ENCODE results near the gene ID4.

The ID4 gene

DNA sequence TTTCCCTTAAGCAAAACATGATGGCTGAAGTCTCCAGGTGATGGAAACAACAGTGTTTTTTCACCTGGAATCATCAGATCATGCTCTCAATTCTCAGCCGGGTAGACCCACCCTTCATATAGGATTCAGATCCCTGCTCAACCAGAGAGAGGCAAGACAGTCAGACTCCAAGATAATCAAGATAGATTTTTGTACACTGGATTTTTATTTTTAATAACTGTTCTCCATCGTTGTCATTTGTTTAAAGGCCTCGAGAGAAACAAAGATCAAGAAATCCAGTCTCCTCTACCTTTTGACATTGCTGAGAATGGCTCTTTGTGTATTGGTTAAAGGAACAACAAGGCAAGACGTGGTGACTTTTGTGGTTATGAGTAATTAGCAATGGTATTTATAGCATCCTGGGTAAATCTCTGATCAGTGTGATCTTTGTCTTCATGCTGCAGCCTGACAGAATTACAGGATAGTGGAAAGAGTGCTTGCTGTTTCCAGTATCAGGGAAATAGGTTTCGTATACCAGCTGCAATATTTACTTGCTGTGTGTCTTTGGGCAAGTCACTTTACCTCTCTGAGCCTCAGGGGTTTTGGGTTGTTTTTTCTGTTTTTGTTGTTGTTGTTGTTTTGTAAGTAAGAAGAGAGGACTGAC, 29.9 kb downstream of the ID4 start:
- Histone ChIP-seq H4K20me1 (ENCODE audit: insufficient read depth, low read length) (no peaks in the 10 kb centered on the region), H3K36me3 (ENCODE audit: insufficient read depth, low read length) (no peaks in the 10 kb centered on the region), H3K9ac (ENCODE audit: low read depth, low read length) (no peak overlapping the region), H3K4me3 (ENCODE audit: low read depth in 1 of 2, low read length in 2 of 2) (no peak overlapping the region), H3K27ac (ENCODE audit: low read length) (no peak overlapping the region), H3K27me3 (ENCODE audit: insufficient read depth, low read length, poor library complexity) (no peaks in the 10 kb centered on the region), H3K4me2 (ENCODE audit: insufficient read depth, low read length) (no peak overlapping the region), H3K9me3 (ENCODE audit: insufficient read depth, low read length, severe bottlenecking) (no peaks in the 10 kb centered on the region), H2AFZ (ENCODE audit: low read depth, low read length) (no peak overlapping the region), H3K79me2 (ENCODE audit: insufficient read depth, low read length) (no peaks in the 10 kb centered on the region), H3K4me1 (ENCODE audit: insufficient read depth, low read length) (no peaks in the 10 kb centered on the region)
- no peak for TF ChIP-seq EZH2 (IDR thresholded peaks at IDR 0.05; ENCODE audit: borderline replicate concordance, low read depth, low read length, severe bottlenecking)
- no peak for TF ChIP-seq CTCF (IDR thresholded peaks at IDR 0.05; ENCODE audit: borderline replicate concordance, extremely low read depth, low read length, poor library complexity, severe bottlenecking)
- no peak for ATAC-seq (ENCODE audit: insufficient read depth, low read depth)
- no peak for DNase-seq

GRCh38 chr6:19869464-19869863, 32.3 kb downstream of the ID4 start:
- no peak overlapping the region for H3K9ac ChIP-seq (ENCODE audit: low read depth, low read length)
- no peak overlapping the region for H3K4me3 ChIP-seq (ENCODE audit: low read depth in 1 of 2, low read length in 2 of 2)
- no peaks in the 10 kb centered on the region for H3K27me3 ChIP-seq (ENCODE audit: insufficient read depth, low read length, poor library complexity)
- no peak overlapping the region for H3K27ac ChIP-seq (ENCODE audit: low read length)
- no peaks in the 10 kb centered on the region for H3K36me3 ChIP-seq (ENCODE audit: insufficient read depth, low read length)
- no peak overlapping the region for H2AFZ ChIP-seq (ENCODE audit: low read depth, low read length)
- DNase-seq, result no peak
- H4K20me1 ChIP-seq (ENCODE audit: insufficient read depth, low read length), result no peaks in the 10 kb centered on the region
- no peaks in the 10 kb centered on the region for H3K9me3 ChIP-seq (ENCODE audit: insufficient read depth, low read length, severe bottlenecking)
- TF ChIP-seq EZH2 (IDR thresholded peaks at IDR 0.05; ENCODE audit: borderline replicate concordance, low read depth, low read length, severe bottlenecking) (no peak), CTCF (IDR thresholded peaks at IDR 0.05; ENCODE audit: borderline replicate concordance, extremely low read depth, low read length, poor library complexity, severe bottlenecking) (no peak)
- H3K4me2 ChIP-seq (ENCODE audit: insufficient read depth, low read length), result no peak overlapping the region
- no peaks in the 10 kb centered on the region for H3K79me2 ChIP-seq (ENCODE audit: insufficient read depth, low read length)
- H3K4me1 ChIP-seq (ENCODE audit: insufficient read depth, low read length), result no peaks in the 10 kb centered on the region
- ATAC-seq (ENCODE audit: insufficient read depth, low read depth), result no peak

- no peaks in the 10 kb centered on the region for H4K20me1 ChIP-seq (ENCODE audit: insufficient read depth, low read length)
- no peak overlapping the region for H3K9ac ChIP-seq (ENCODE audit: low read depth, low read length)
- H3K27ac ChIP-seq (ENCODE audit: low read length), result no peak overlapping the region
- H3K4me1 ChIP-seq (ENCODE audit: insufficient read depth, low read length), result no peaks in the 10 kb centered on the region
- no peaks in the 10 kb centered on the region for H3K27me3 ChIP-seq (ENCODE audit: insufficient read depth, low read length, poor library complexity)
- H3K36me3 ChIP-seq (ENCODE audit: insufficient read depth, low read length), result no peaks in the 10 kb centered on the region
- TF ChIP-seq EZH2 (IDR thresholded peaks at IDR 0.05; ENCODE audit: borderline replicate concordance, low read depth, low read length, severe bottlenecking) (no peak), CTCF (IDR thresholded peaks at IDR 0.05; ENCODE audit: borderline replicate concordance, extremely low read depth, low read length, poor library complexity, severe bottlenecking) (no peak)
- ATAC-seq (ENCODE audit: insufficient read depth, low read depth) (no peak), DNase-seq (no peak)
- H3K9me3 ChIP-seq (ENCODE audit: insufficient read depth, low read length, severe bottlenecking), result no peaks in the 10 kb centered on the region
- no peak overlapping the region for H3K4me2 ChIP-seq (ENCODE audit: insufficient read depth, low read length)
- H3K79me2 ChIP-seq (ENCODE audit: insufficient read depth, low read length), result no peaks in the 10 kb centered on the region
- no peak overlapping the region for H3K4me3 ChIP-seq (ENCODE audit: low read depth in 1 of 2, low read length in 2 of 2)
- no peak overlapping the region for H2AFZ ChIP-seq (ENCODE audit: low read depth, low read length)
Observed at GRCh38 chr6:19870322-19870721, 33.2 kb downstream of the ID4 start.

Data from DND-41 (cell line).